Measurements from ENCODE around the gene C2CD4C. TPM values are rescaled to one million over a fixed set of nuclear protein-coding genes. Genes with fewer than 3 reads are reported as not detected.

Gene C2CD4C
- total RNA-seq, 1 donor from 2014 or later, result 6.7 TPM

GRCh38 chr19:447816-448560, 39.0 kb upstream of the C2CD4C start:
- Mint-ChIP-seq H3K36me3 (ENCODE audit: low read depth) (peaks cover 13% of the 10 kb centered on the region), H3K27me3 (ENCODE audit: low read depth) (no peaks in the 10 kb centered on the region), H3K9me3 (peaks cover 3% of the 10 kb centered on the region), H3K4me3 (no peak overlapping the region), H3K27ac (ENCODE audit: unreplicated experiment) (no peak overlapping the region), H3K4me1 (peaks cover 8% of the 10 kb centered on the region)
- no peak for TF ChIP-seq CTCF (conservative IDR thresholded peaks at IDR 0.05)
- DNase-seq (ENCODE audit: low read depth, low spot score), result no peak

GRCh38 chr19:447064-447426, 38.1 kb upstream of the C2CD4C start:
- TF ChIP-seq CTCF (conservative IDR thresholded peaks at IDR 0.05), result no peak
- Mint-ChIP-seq H3K27me3 (ENCODE audit: low read depth) (no peaks in the 10 kb centered on the region), H3K4me1 (peaks cover 8% of the 10 kb centered on the region), H3K4me3 (no peak overlapping the region), H3K36me3 (ENCODE audit: low read depth) (peaks cover 11% of the 10 kb centered on the region), H3K27ac (ENCODE audit: unreplicated experiment) (no peak overlapping the region), H3K9me3 (peaks cover 3% of the 10 kb centered on the region)
- DNase-seq (ENCODE audit: low read depth, low spot score), result no peak

- no peaks in the 10 kb centered on the region for H3K27me3 Mint-ChIP-seq (ENCODE audit: low read depth)
- no peak for DNase-seq (ENCODE audit: low read depth, low spot score)
- H3K36me3 Mint-ChIP-seq (ENCODE audit: low read depth), result peaks cover 8% of the 10 kb centered on the region
- peaks cover 2% of the 10 kb centered on the region for H3K9me3 Mint-ChIP-seq
- TF ChIP-seq CTCF (conservative IDR thresholded peaks at IDR 0.05), result no peak
- H3K4me1 Mint-ChIP-seq, result peaks cover 9% of the 10 kb centered on the region
- no peak overlapping the region for H3K27ac Mint-ChIP-seq (ENCODE audit: unreplicated experiment)
- no peak overlapping the region for H3K4me3 Mint-ChIP-seq
These were observed 35.8 kb upstream of the C2CD4C start for GRCh38 chr19:444677-445210.

- Mint-ChIP-seq H3K27me3 (ENCODE audit: low read depth) (no peaks in the 10 kb centered on the region), H3K27ac (ENCODE audit: unreplicated experiment) (no peak overlapping the region), H3K36me3 (ENCODE audit: low read depth) (peaks cover 8% of the 10 kb centered on the region), H3K9me3 (peaks cover 2% of the 10 kb centered on the region), H3K4me3 (no peak overlapping the region), H3K4me1 (peaks cover 5% of the 10 kb centered on the region)
- no peak for DNase-seq (ENCODE audit: low read depth, low spot score)
- no peak for TF ChIP-seq CTCF (conservative IDR thresholded peaks at IDR 0.05)
These were observed 34.1 kb upstream of the C2CD4C start for GRCh38 chr19:443005-443404.

- no peak overlapping the region for H3K4me3 Mint-ChIP-seq
- no peaks in the 10 kb centered on the region for H3K27me3 Mint-ChIP-seq (ENCODE audit: low read depth)
- peaks cover 5% of the 10 kb centered on the region for H3K4me1 Mint-ChIP-seq
- peaks cover 8% of the 10 kb centered on the region for H3K36me3 Mint-ChIP-seq (ENCODE audit: low read depth)
- no peak for DNase-seq (ENCODE audit: low read depth, low spot score)
- H3K9me3 Mint-ChIP-seq, result peaks cover 2% of the 10 kb centered on the region
- H3K27ac Mint-ChIP-seq (ENCODE audit: unreplicated experiment), result no peak overlapping the region
- no peak for TF ChIP-seq CTCF (conservative IDR thresholded peaks at IDR 0.05)
These were observed 33.1 kb upstream of the C2CD4C start for GRCh38 chr19:442085-442484.
